ENCODE data around the gene FAF2. TPM values are rescaled to one million over a fixed set of nuclear protein-coding genes. Genes with fewer than 3 reads are reported as not detected.

The FAF2 gene
- total and polyA plus RNA-seq, 10 of the 15 experiments (the other 5 are each of a cell fraction or from before 2014, with no cell fraction given), result 19.0 to 45.1 (median 35.6) TPM

DNA sequence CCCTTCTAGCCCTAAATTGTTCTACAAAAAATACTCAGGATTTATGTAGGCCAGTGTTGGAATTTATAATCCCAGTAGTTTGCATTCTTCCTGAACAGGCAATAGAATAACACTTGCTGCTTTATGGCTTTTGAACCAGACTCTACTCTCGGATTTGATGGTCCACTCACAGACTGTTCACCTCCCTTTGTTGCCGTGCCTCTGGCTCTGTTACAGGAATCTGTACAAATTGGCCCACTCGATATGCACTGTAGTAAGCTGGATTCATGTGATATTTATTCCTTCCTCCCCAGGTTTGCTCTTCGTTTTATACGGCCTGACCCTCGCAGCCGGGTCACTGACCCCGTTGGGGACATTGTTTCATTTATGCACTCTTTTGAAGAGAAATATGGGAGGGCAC is 43.7 kb downstream of the FAF2 start (continued):
- no peak for TF ChIP-seq RFX5 (IDR thresholded peaks at IDR 0.05; ENCODE audit: low read depth, low read length)
- no peak for TF ChIP-seq DPF2 (IDR thresholded peaks at IDR 0.05)
- no peak for TF ChIP-seq NFYA (IDR thresholded peaks at IDR 0.05; ENCODE audit: borderline replicate concordance, low read depth, low read length)
- TF ChIP-seq, protein P1, sequence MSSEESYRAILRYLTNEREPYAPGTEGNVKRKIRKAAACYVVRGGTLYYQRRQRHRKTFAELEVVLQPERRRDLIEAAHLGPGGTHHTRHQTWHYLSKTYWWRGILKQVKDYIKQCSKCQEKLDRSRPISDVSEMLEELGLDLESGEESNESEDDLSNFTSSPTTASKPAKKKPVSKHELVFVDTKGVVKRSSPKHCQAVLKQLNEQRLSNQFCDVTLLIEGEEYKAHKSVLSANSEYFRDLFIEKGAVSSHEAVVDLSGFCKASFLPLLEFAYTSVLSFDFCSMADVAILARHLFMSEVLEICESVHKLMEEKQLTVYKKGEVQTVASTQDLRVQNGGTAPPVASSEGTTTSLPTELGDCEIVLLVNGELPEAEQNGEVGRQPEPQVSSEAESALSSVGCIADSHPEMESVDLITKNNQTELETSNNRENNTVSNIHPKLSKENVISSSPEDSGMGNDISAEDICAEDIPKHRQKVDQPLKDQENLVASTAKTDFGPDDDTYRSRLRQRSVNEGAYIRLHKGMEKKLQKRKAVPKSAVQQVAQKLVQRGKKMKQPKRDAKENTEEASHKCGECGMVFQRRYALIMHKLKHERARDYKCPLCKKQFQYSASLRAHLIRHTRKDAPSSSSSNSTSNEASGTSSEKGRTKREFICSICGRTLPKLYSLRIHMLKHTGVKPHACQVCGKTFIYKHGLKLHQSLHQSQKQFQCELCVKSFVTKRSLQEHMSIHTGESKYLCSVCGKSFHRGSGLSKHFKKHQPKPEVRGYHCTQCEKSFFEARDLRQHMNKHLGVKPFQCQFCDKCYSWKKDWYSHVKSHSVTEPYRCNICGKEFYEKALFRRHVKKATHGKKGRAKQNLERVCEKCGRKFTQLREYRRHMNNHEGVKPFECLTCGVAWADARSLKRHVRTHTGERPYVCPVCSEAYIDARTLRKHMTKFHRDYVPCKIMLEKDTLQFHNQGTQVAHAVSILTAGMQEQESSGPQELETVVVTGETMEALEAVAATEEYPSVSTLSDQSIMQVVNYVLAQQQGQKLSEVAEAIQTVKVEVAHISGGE (CRISPR knock-in tag; IDR thresholded peaks at IDR 0.05), result no peak
- TF ChIP-seq, protein P2, sequence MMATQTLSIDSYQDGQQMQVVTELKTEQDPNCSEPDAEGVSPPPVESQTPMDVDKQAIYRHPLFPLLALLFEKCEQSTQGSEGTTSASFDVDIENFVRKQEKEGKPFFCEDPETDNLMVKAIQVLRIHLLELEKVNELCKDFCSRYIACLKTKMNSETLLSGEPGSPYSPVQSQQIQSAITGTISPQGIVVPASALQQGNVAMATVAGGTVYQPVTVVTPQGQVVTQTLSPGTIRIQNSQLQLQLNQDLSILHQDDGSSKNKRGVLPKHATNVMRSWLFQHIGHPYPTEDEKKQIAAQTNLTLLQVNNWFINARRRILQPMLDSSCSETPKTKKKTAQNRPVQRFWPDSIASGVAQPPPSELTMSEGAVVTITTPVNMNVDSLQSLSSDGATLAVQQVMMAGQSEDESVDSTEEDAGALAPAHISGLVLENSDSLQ (IDR thresholded peaks at IDR 0.05), result no peak
- TF ChIP-seq STAT1 (conservative IDR thresholded peaks at IDR 0.05), result no peak
- TF ChIP-seq, protein P3, sequence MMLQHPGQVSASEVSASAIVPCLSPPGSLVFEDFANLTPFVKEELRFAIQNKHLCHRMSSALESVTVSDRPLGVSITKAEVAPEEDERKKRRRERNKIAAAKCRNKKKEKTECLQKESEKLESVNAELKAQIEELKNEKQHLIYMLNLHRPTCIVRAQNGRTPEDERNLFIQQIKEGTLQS (IDR thresholded peaks at IDR 0.05; ENCODE audit: borderline replicate concordance, extremely low read depth, low read depth, low read length), result no peak
- TF ChIP-seq NRF1 (conservative IDR thresholded peaks at IDR 0.05; ENCODE audit: low read depth, low read length), result no peak

DNA sequence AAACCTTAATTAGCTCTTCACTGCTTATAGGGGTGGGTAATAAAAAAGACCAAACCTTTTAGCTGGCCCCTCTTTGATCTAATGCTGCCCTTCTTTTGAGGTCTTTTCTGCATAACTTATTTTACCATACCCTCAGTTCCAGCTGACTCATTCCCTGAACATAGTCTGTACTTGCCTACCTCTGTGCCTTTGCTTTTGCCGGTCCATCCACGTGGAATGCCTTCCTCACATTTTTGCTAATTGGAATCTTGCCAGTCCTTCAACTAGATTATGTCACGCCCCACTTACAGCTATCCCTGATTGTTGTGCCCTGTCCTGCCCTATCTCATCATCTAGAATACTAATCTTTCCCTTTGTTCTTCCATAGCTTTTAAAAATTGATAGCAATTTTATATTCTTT is 44.2 kb downstream of the FAF2 start:
- CTCF ChIA-PET, result no interaction called here
- H3K27me3 ChIP-seq (replicated peaks in 1 of 2; ENCODE audit: control insufficient read depth in 2 of 2, insufficient read depth in 2 of 2, low read length in 1 of 2), result no peaks in the 10 kb centered on the region
- no peak overlapping the region for H3K9ac ChIP-seq (ENCODE audit: control insufficient read depth, insufficient read depth, low read length)
- no peaks in the 10 kb centered on the region for H3K4me1 ChIP-seq (ENCODE audit: control insufficient read depth, insufficient read depth, low read length)
- in situ Hi-C loops (cut with MboI) (no loop called here), intact Hi-C loops (cut with micrococcal nuclease; ENCODE audit: unreplicated experiment) (no loop called here)
- BruUV-seq (replicated peaks), result no TSS peak
- no peaks in the 10 kb centered on the region for H3K79me2 ChIP-seq (ENCODE audit: control insufficient read depth, insufficient read depth, low read length)
- RAD21 ChIA-PET (ENCODE audit: unreplicated experiment), result no interaction called here
- DNase-seq (ENCODE audit: low read depth, low spot score) (no peak), ATAC-seq (no peak), FAIRE-seq (no peak)
- peaks cover 15 to 49% of the 10 kb centered on the region in 2 experiments for H3K36me3 ChIP-seq (ENCODE audit: control insufficient read depth in 2 of 2, insufficient read depth in 2 of 2, low read length in 1 of 2)
- H4K20me1 ChIP-seq (ENCODE audit: control insufficient read depth, insufficient read depth), result no peaks in the 10 kb centered on the region
- no peak overlapping the region for H3K27ac ChIP-seq (ENCODE audit: control insufficient read depth, insufficient read depth)
- no peak overlapping the region for H3K4me2 ChIP-seq (ENCODE audit: control insufficient read depth, insufficient read depth)
- SMC1A ChIA-PET (ENCODE audit: uncharacterized antibody, unreplicated experiment), result no interaction called here
- H2AFZ ChIP-seq (ENCODE audit: control insufficient read depth, low read depth, low read length), result no peak overlapping the region
- H3K9me3 ChIP-seq (replicated peaks; ENCODE audit: control insufficient read depth, insufficient read depth, low read length), result no peaks in the 10 kb centered on the region
- H3K4me3 ChIP-seq, result no peak overlapping the region
- 94% methylated on average over 3 of the region's 3 CpGs for WGBS (ENCODE audit: insufficient coverage, insufficient replicate concordance, low lambda C conversion rate, missing lambda C conversion rate)
- POLR2A ChIA-PET, result no interaction called here
- TF ChIP-seq NFYA (IDR thresholded peaks at IDR 0.05; ENCODE audit: borderline replicate concordance, low read depth, low read length), result no peak
- TF ChIP-seq, protein P4, sequence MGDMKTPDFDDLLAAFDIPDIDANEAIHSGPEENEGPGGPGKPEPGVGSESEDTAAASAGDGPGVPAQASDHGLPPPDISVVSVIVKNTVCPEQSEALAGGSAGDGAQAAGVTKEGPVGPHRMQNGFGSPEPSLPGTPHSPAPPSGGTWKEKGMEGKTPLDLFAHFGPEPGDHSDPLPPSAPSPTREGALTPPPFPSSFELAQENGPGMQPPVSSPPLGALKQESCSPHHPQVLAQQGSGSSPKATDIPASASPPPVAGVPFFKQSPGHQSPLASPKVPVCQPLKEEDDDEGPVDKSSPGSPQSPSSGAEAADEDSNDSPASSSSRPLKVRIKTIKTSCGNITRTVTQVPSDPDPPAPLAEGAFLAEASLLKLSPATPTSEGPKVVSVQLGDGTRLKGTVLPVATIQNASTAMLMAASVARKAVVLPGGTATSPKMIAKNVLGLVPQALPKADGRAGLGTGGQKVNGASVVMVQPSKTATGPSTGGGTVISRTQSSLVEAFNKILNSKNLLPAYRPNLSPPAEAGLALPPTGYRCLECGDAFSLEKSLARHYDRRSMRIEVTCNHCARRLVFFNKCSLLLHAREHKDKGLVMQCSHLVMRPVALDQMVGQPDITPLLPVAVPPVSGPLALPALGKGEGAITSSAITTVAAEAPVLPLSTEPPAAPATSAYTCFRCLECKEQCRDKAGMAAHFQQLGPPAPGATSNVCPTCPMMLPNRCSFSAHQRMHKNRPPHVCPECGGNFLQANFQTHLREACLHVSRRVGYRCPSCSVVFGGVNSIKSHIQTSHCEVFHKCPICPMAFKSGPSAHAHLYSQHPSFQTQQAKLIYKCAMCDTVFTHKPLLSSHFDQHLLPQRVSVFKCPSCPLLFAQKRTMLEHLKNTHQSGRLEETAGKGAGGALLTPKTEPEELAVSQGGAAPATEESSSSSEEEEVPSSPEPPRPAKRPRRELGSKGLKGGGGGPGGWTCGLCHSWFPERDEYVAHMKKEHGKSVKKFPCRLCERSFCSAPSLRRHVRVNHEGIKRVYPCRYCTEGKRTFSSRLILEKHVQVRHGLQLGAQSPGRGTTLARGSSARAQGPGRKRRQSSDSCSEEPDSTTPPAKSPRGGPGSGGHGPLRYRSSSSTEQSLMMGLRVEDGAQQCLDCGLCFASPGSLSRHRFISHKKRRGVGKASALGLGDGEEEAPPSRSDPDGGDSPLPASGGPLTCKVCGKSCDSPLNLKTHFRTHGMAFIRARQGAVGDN (IDR thresholded peaks at IDR 0.05), result no peak
- TF ChIP-seq, protein P5, sequence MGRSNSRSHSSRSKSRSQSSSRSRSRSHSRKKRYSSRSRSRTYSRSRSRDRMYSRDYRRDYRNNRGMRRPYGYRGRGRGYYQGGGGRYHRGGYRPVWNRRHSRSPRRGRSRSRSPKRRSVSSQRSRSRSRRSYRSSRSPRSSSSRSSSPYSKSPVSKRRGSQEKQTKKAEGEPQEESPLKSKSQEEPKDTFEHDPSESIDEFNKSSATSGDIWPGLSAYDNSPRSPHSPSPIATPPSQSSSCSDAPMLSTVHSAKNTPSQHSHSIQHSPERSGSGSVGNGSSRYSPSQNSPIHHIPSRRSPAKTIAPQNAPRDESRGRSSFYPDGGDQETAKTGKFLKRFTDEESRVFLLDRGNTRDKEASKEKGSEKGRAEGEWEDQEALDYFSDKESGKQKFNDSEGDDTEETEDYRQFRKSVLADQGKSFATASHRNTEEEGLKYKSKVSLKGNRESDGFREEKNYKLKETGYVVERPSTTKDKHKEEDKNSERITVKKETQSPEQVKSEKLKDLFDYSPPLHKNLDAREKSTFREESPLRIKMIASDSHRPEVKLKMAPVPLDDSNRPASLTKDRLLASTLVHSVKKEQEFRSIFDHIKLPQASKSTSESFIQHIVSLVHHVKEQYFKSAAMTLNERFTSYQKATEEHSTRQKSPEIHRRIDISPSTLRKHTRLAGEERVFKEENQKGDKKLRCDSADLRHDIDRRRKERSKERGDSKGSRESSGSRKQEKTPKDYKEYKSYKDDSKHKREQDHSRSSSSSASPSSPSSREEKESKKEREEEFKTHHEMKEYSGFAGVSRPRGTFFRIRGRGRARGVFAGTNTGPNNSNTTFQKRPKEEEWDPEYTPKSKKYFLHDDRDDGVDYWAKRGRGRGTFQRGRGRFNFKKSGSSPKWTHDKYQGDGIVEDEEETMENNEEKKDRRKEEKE (IDR thresholded peaks at IDR 0.05), result no peak
- TF ChIP-seq NFXL1 (IDR thresholded peaks at IDR 0.05; ENCODE audit: borderline replicate concordance), result no peak

Data from GM12878 (cell line).